Vagina (tissue), 2 donors: ENCODE measurements around the gene PRSS33. TPM values are rescaled to one million over a fixed set of nuclear protein-coding genes. Genes with fewer than 3 reads are reported as not detected.
A peak's percentile ranks its signal among the peaks of the same experiment; 100 is the strongest.

ENCODE experiments used
- DNase-seq, 2 donors: peaks; one replicate each; pipeline ENCODE4 v3.0.0-alpha.2; 2017; ENCODE audit errors: extremely low spot score in 2 of 2
- H3K27ac ChIP-seq: fragments of 200-600 bp; sonication (generic); one replicate; pipeline ENCODE4 v1.5.1; 2019
- H3K27me3 ChIP-seq: fragments of 200-600 bp; sonication (generic); one replicate; pipeline ENCODE4 v1.5.1; 2019
- H3K36me3 ChIP-seq, 2 donors: fragments of 200-600 bp; sonication (generic); one replicate each; pipeline ENCODE4 v1.5.1; 2017 to 2019
- H3K4me1 ChIP-seq: fragments of 200-600 bp; sonication (generic); one replicate; pipeline ENCODE4 v1.5.1; 2019
- H3K4me3 ChIP-seq, 2 donors: fragments of 200-600 bp; sonication (generic); 1 replicate in 1 of 2; 2 replicates in 1 of 2; pipeline ENCODE4 v1.5.1; 2016 to 2019
- H3K9me3 ChIP-seq: fragments of 200-600 bp; sonication (generic); one replicate; pipeline ENCODE4 v1.5.1; 2019
- POLR2A ChIP-seq, 2 donors: fragments of 450-650 bp; IDR thresholded peaks; one replicate each; pipeline ENCODE4 v1.6.1; 2017; ENCODE audit warnings: antibody characterized with exemption in 2 of 2, mild to moderate bottlenecking in 2 of 2, moderate library complexity in 2 of 2
- POLR2AphosphoS5 ChIP-seq, 2 donors: sonication (generic); formaldehyde crosslinking; IDR thresholded peaks; one replicate each; pipeline ENCODE4 v1.9.0; 2017; ENCODE audit warnings: antibody characterized with exemption in 2 of 2, mild to moderate bottlenecking in 2 of 2, low read depth in 1 of 2; ENCODE audit not compliant: insufficient read depth in 1 of 2
- intact Hi-C: fragments of 100-400 bp; cut with DNase I; formaldehyde crosslinking; loops from one replicate; pipeline ENCODE4 v1.15.1; 2023
- total RNA-seq: library from RNA; depleted of rRNA; stranded (reverse); fragments of >200 nt; gene quantifications from one replicate; pipeline ENCODE4 v1.2.3, GENCODE V29; 2016
- TF ChIP-seq, protein P1 (sequence below), 3 experiments: fragments of 450-650 bp in 2 of 3; fragments of 200-600 bp in 1 of 3; sonication (generic) in 1 of 3; IDR thresholded peaks; one replicate each; pipeline ENCODE4 v1.5.1; 2017 to 2019; ENCODE audit warnings: antibody characterized with exemption in 3 of 3, mild to moderate bottlenecking in 2 of 3, moderate library complexity in 2 of 3

The PRSS33 gene
- total RNA-seq, 1 donor from 2014 or later, result not detected

- TF ChIP-seq, protein P1, sequence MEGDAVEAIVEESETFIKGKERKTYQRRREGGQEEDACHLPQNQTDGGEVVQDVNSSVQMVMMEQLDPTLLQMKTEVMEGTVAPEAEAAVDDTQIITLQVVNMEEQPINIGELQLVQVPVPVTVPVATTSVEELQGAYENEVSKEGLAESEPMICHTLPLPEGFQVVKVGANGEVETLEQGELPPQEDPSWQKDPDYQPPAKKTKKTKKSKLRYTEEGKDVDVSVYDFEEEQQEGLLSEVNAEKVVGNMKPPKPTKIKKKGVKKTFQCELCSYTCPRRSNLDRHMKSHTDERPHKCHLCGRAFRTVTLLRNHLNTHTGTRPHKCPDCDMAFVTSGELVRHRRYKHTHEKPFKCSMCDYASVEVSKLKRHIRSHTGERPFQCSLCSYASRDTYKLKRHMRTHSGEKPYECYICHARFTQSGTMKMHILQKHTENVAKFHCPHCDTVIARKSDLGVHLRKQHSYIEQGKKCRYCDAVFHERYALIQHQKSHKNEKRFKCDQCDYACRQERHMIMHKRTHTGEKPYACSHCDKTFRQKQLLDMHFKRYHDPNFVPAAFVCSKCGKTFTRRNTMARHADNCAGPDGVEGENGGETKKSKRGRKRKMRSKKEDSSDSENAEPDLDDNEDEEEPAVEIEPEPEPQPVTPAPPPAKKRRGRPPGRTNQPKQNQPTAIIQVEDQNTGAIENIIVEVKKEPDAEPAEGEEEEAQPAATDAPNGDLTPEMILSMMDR (IDR thresholded peaks at IDR 0.05), result no peak
- TF ChIP-seq POLR2AphosphoS5 (IDR thresholded peaks at IDR 0.05; ENCODE audit: insufficient read depth in 1 of 2, low read depth in 1 of 2) (no peak), POLR2A (IDR thresholded peaks at IDR 0.05) (no peak)
- DNase-seq, result no peak
- Histone ChIP-seq H3K27ac (no peak overlapping the region), H3K36me3 (peaks cover 0 to 38% of the 10 kb centered on the region in 2 donors), H3K4me1 (peaks cover 60% of the 10 kb centered on the region), H3K27me3 (no peaks in the 10 kb centered on the region), H3K9me3 (no peaks in the 10 kb centered on the region), H3K4me3 (peak overlapping the region; percentile 80 to 97)
- intact Hi-C loops, result no loop called here
Measured at GRCh38 chr16:2755158-2755557, 32.2 kb downstream of the PRSS33 start.

- intact Hi-C loops, result no loop called here
- no peaks in the 10 kb centered on the region for H3K27me3 ChIP-seq
- H3K27ac ChIP-seq, result peak overlapping the region; percentile 98
- H3K4me3 ChIP-seq, result peak overlapping the region; percentile 80 to 97
- no peaks in the 10 kb centered on the region for H3K9me3 ChIP-seq
- peaks cover 60% of the 10 kb centered on the region for H3K4me1 ChIP-seq
- DNase-seq, result no peak
- no peak for TF ChIP-seq POLR2AphosphoS5 (IDR thresholded peaks at IDR 0.05; ENCODE audit: insufficient read depth in 1 of 2, low read depth in 1 of 2)
- TF ChIP-seq, protein P1 (IDR thresholded peaks at IDR 0.05), result no peak
- no peak for TF ChIP-seq POLR2A (IDR thresholded peaks at IDR 0.05)
- peaks cover 0 to 23% of the 10 kb centered on the region in 2 donors for H3K36me3 ChIP-seq
Measured at GRCh38 chr16:2753733-2754020, 33.7 kb downstream of the PRSS33 start.

DNA sequence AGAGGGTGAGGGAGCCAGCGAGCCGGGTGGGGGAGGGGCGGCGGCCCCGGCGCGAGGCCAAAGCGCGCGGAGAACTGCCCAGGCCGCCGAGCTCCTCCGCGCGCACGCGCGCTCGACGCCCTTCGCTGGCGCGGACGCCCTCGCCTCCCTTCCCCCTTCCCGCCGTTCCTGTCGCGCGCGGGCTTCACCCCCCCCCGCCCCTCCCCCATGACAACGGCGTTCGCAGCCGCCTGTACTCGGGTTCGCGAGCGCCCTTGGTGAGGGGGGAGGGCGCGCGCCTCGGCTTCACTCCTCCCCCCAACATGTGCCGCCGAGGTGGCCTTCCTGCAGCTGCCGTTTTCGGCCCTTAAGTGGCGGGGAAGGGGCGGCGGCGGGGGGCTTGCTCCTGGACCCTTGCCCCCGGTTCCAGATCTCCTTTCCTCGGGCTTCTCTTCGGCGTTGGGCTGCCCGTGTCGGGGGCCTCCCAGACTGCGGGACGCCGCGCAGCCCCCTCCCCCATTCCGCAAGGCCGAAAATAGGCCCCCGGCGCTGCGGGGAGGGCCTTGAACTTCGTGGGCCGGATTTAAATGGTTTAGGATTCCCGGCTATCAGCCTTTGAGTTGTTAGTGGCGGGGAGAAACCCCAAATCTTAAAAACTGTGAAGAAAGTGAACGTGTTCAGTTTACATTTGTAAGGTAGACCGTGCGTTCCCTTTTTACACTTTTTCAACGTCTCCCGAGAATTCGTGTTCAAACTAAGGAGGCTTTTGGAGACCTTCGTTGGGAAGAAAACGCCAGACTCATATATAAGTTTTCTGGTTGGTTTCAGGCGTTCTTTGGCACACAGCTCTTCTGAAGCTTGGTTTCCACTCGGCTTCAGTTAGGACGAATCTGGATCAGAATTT lies 34.3 kb downstream of the PRSS33 start:
- Histone ChIP-seq H3K27ac (peak overlapping the region; percentile 98), H3K27me3 (no peaks in the 10 kb centered on the region), H3K4me1 (peaks cover 57% of the 10 kb centered on the region), H3K36me3 (peaks cover 0 to 17% of the 10 kb centered on the region in 2 donors), H3K9me3 (no peaks in the 10 kb centered on the region), H3K4me3 (peak overlapping the region; percentile 80 to 97)
- TF ChIP-seq POLR2AphosphoS5 (IDR thresholded peaks at IDR 0.05; ENCODE audit: insufficient read depth in 1 of 2, low read depth in 1 of 2), result peak in 1 of 2 donors; percentile 9
- TF ChIP-seq, protein P1 (IDR thresholded peaks at IDR 0.05), result no peak
- intact Hi-C loops, result no loop called here
- DNase-seq, result no peak

DNA sequence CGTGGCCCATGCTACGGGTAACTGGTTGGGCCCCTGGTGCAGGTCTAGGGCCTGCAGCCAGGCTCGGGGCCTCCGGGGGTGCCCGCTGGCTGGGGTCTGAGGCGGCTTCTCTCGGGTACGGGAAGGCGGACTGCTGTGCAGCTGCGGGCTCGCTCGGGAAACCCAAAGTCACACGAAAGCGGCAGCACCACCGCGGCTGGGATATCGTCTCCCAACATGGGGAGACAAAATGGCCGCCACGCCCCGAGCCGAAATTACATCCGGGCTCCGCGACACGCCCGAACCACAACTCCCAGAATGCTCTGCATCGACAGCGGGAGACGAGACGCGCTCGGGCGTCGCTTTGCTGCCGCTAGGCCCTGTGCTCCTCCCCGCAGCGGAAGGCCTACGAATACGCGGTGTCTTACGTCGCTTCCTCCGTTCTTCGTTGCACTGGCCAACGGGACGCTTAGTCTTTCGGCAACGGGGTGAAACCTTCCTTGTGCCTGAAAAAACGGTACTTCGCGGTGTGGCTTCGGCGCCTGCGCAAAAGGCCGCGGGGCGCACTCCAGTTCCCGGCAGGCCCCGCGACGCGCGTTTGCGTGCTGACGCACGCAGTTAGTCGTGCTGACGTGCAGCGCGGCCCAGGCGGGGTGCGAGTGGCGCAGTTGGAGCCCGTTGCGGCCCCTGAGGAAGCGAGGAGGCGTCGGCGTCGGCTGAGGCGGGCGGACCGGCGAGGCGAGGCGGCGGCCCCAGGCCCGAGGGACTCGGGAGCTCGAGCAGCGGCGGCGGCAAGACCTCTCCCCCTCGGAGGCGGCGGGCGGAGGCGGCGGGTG lies 35.1 kb downstream of the PRSS33 start, which contains the start of gene SRRM2:
Gene SRRM2, plus strand, starts transcription at position 604 of the 815 bp plus-strand sequence. CDS start 3,727 bp downstream, outside the sequence.
- H3K4me1 ChIP-seq, result peaks cover 48% of the 10 kb centered on the region
- peak within 1 kb of the TSS; percentile 80 to 97 for H3K4me3 ChIP-seq
- peak within 1 kb of the TSS; percentile 98 for H3K27ac ChIP-seq
- H3K9me3 ChIP-seq, result no peaks in the 10 kb centered on the region
- peak; percentile 94 to 95 for TF ChIP-seq POLR2AphosphoS5 (IDR thresholded peaks at IDR 0.05; ENCODE audit: insufficient read depth in 1 of 2, low read depth in 1 of 2)
- peak; percentile 68 to 99 for TF ChIP-seq POLR2A (IDR thresholded peaks at IDR 0.05)
- TF ChIP-seq, protein P1 (IDR thresholded peaks at IDR 0.05), result no peak
- peaks cover 0 to 9% of the 10 kb centered on the region in 2 donors for H3K36me3 ChIP-seq
- DNase-seq, result peak in 1 of 2 donors; percentile 96
- intact Hi-C loops, result no loop called here
- H3K27me3 ChIP-seq, result no peaks in the 10 kb centered on the region
